A549 (cell line): ENCODE results near the gene MAPK13.

Experiments used
- FOSB ChIP-seq: fragments of 250-450 bp; sonication (Bioruptor Pico); IDR thresholded peaks from 2 replicates; pipeline ENCODE4 v1.5.0; 2020; ENCODE audit warnings: mild to moderate bottlenecking, moderate library complexity
- NR3C1 ChIP-seq: fragments of >200 bp; sonication (Bioruptor Twin); formaldehyde crosslinking; IDR thresholded peaks from 3 replicates; pipeline ENCODE4 v1.6.1; 2017

DNA sequence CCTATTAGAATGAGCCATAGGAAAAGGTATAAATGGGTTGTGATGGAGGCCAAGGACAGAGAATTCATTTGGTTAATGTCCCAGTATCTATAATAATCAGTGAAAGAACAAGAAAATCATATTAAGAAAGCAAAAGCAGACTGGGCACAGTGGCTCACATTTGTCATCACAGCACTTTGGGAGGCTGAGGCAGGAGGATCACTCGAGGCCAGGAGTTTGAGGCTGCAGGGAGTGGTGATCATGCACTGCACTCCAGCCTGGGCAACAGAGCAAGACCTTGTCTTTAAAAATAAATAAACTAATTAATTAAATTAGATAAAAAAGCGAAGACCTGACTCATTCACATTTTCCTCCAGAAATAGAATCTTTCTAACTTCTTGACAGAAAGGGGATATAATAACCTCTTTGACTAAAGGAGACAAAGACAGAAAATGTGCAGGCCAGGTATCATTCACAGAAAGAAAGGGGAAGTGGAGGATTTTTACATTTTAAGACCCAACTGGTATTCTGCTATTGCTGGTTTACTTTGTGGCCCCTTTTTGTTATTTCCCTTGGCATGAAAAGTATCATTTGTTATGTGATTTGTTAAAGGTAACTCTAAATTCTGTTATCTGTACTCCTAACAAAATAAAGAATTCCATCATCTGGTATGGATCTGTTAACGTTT, 31.9 kb upstream of the MAPK13 start:
- TF ChIP-seq NR3C1 = no peak
- no peak for TF ChIP-seq FOSB
